Kidney epithelial cell (primary cell): ENCODE data around the gene EMC1. TPM values are rescaled to one million over a fixed set of nuclear protein-coding genes. Genes with fewer than 3 reads are reported as not detected.

Experiments used
- DNase-seq: peaks from one replicate; pipeline ENCODE4 v3.0.0-alpha.2; 2010; ENCODE audit warnings: low read depth
- H3K27me3 ChIP-seq: 2 replicates; pipeline ENCODE4 v1.6.0; 2011; ENCODE audit warnings: low read length; ENCODE audit not compliant: control insufficient read depth, insufficient read depth
- H3K36me3 ChIP-seq: 2 replicates; pipeline ENCODE4 v1.5.1; 2011; ENCODE audit warnings: low read length; ENCODE audit not compliant: control insufficient read depth, insufficient read depth
- H3K4me3 ChIP-seq: 2 replicates; pipeline ENCODE4 v1.5.1; 2011; ENCODE audit warnings: low read depth, mild to moderate bottlenecking, control low read depth, low read length
- CTCF ChIP-seq: IDR thresholded peaks from 2 replicates; pipeline ENCODE4 v1.5.1; 2011; ENCODE audit warnings: mild to moderate bottlenecking, moderate library complexity, low read length, control low read depth, inconsistent platforms; ENCODE audit not compliant: insufficient read depth, poor library complexity, severe bottlenecking
- total RNA-seq: library from RNA; depleted of rRNA; stranded (reverse); fragments of >200 nt; gene quantifications from 2 replicates; pipeline ENCODE4 v1.2.3, GENCODE V29; 2015

Gene EMC1
- total RNA-seq, 1 donor from 2014 or later = 79.1 TPM

GRCh38 chr1:19209990-19210771 is 41.1 kb downstream of the EMC1 start, which contains the start of gene UBR4:
Gene UBR4 (minus strand): TSS chr1:19210266. CDS start chr1:19210248, 18 bp downstream.
- peak within 1 kb of the TSS; percentile 95 for H3K4me3 ChIP-seq

GRCh38 chr1:19209439-19209989 is 41.8 kb downstream of the EMC1 start:
- H3K4me3 ChIP-seq = peak overlapping the region; percentile 95
- no peaks in the 10 kb centered on the region for H3K36me3 ChIP-seq
- H3K27me3 ChIP-seq = no peaks in the 10 kb centered on the region
- DNase-seq = no peak
- TF ChIP-seq CTCF = no peak

More at GRCh38 chr1:19209990-19210771, 41.1 kb downstream of the EMC1 start, which contains the start of gene UBR4:
- TF ChIP-seq CTCF = no peak
- peak; percentile 76 for DNase-seq
- no peaks in the 10 kb centered on the region for H3K36me3 ChIP-seq
- no peaks in the 10 kb centered on the region for H3K27me3 ChIP-seq

- TF ChIP-seq CTCF = no peak
- no peak for DNase-seq
- no peaks in the 10 kb centered on the region for H3K27me3 ChIP-seq
- H3K36me3 ChIP-seq = no peaks in the 10 kb centered on the region
- H3K4me3 ChIP-seq = peak overlapping the region; percentile 95
These were observed 42.5 kb downstream of the EMC1 start for GRCh38 chr1:19208710-19209438.

- H3K4me3 ChIP-seq = no peak overlapping the region
- TF ChIP-seq CTCF = no peak
- H3K36me3 ChIP-seq = no peaks in the 10 kb centered on the region
- no peaks in the 10 kb centered on the region for H3K27me3 ChIP-seq
- DNase-seq = no peak
These were observed 44.4 kb downstream of the EMC1 start for GRCh38 chr1:19206947-19207346.

- H3K27me3 ChIP-seq = no peaks in the 10 kb centered on the region
- no peak for DNase-seq
- no peak overlapping the region for H3K4me3 ChIP-seq
- no peak for TF ChIP-seq CTCF
- H3K36me3 ChIP-seq = no peaks in the 10 kb centered on the region
These were observed 45.5 kb downstream of the EMC1 start for GRCh38 chr1:19205845-19206244.
